Measurements from ENCODE around the gene HBEGF.

GRCh38 chr5:140371356-140372151 lies 25.2 kb upstream of the HBEGF start:
- TF ChIP-seq CTCF (conservative IDR thresholded peaks at IDR 0.05; ENCODE audit: low read depth in 2 of 2) (no peak), EZH2 (IDR thresholded peaks at IDR 0.05; ENCODE audit: low read depth, unreplicated experiment) (no peak), NANOG (IDR thresholded peaks at IDR 0.05; ENCODE audit: borderline replicate concordance) (no peak), POLR2AphosphoS5 (IDR thresholded peaks at IDR 0.05; ENCODE audit: low read depth) (no peak), EZH2phosphoT487 (IDR thresholded peaks at IDR 0.05; ENCODE audit: unreplicated experiment) (no peak)

Data from GM23338 (cell line).